Measurements from ENCODE around the gene SATB2. TPM values are rescaled to one million over a fixed set of nuclear protein-coding genes. Genes with fewer than 3 reads are reported as not detected.

The SATB2 gene
- total RNA-seq, 1 experiment from 2014 or later: 7.8 TPM

DNA sequence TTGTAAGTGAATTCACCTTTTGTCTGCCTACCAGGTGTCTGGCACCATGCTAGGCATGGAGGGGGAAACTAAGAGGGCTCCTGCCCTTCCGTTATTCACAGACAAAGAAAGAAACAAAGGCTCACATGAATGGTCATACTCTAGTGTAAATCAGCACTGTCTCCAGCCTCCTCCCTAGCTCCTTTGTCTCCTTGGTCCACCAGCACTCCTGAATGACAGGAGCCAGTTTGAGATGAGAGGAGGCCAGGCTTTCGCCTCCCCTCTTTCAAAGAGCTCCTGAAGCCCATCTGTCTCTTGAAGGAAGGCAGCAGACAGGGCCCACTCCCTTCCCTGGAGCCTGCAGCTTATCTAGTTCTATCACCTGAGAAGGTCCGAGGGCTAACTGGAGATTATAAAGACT, 18.7 kb downstream of the SATB2 start:
- H2AFZ ChIP-seq: no peak overlapping the region
- no peak overlapping the region for H3K4me3 ChIP-seq
- DNase-seq: no peak
- H3K36me3 ChIP-seq (ENCODE audit: low read depth): no peaks in the 10 kb centered on the region
- no peaks in the 10 kb centered on the region for H3K4me1 ChIP-seq (replicated peaks; ENCODE audit: insufficient read depth)
- no peaks in the 10 kb centered on the region for H3K79me2 ChIP-seq (ENCODE audit: low read depth)
- no peaks in the 10 kb centered on the region for H4K20me1 ChIP-seq (ENCODE audit: insufficient read depth)
- no peak for TF ChIP-seq EZH2 (IDR thresholded peaks at IDR 0.05; ENCODE audit: low read depth)
- TF ChIP-seq, protein P1, sequence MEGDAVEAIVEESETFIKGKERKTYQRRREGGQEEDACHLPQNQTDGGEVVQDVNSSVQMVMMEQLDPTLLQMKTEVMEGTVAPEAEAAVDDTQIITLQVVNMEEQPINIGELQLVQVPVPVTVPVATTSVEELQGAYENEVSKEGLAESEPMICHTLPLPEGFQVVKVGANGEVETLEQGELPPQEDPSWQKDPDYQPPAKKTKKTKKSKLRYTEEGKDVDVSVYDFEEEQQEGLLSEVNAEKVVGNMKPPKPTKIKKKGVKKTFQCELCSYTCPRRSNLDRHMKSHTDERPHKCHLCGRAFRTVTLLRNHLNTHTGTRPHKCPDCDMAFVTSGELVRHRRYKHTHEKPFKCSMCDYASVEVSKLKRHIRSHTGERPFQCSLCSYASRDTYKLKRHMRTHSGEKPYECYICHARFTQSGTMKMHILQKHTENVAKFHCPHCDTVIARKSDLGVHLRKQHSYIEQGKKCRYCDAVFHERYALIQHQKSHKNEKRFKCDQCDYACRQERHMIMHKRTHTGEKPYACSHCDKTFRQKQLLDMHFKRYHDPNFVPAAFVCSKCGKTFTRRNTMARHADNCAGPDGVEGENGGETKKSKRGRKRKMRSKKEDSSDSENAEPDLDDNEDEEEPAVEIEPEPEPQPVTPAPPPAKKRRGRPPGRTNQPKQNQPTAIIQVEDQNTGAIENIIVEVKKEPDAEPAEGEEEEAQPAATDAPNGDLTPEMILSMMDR (conservative IDR thresholded peaks at IDR 0.05): no peak
- H3F3A ChIP-seq (ENCODE audit: insufficient read depth, low read depth): no peaks in the 10 kb centered on the region
- no peaks in the 10 kb centered on the region for H3K27me3 ChIP-seq (ENCODE audit: insufficient read depth, low read depth)
- intact Hi-C loops (cut with micrococcal nuclease; ENCODE audit: unreplicated experiment): no loop called here
- no peak overlapping the region for H3K4me2 ChIP-seq
- ChIA-PET CTCF (no interaction called here), POLR2A (ENCODE audit: unreplicated experiment) (no interaction called here)
- no peaks in the 10 kb centered on the region for H3K9me2 ChIP-seq (ENCODE audit: insufficient read depth)
- no TSS peak for BruUV-seq (replicated peaks)
- no peak overlapping the region for H3K27ac ChIP-seq
- H3K9me3 ChIP-seq (ENCODE audit: insufficient read depth, low read depth): no peaks in the 10 kb centered on the region

- Histone ChIP-seq H3K79me2 (ENCODE audit: low read depth) (no peaks in the 10 kb centered on the region), H3F3A (ENCODE audit: insufficient read depth, low read depth) (no peaks in the 10 kb centered on the region), H3K9me3 (ENCODE audit: insufficient read depth, low read depth) (no peaks in the 10 kb centered on the region), H3K9me2 (ENCODE audit: insufficient read depth) (no peaks in the 10 kb centered on the region), H3K4me3 (no peak overlapping the region), H3K27me3 (ENCODE audit: insufficient read depth, low read depth) (no peaks in the 10 kb centered on the region), H3K4me2 (no peak overlapping the region), H3K27ac (no peak overlapping the region), H2AFZ (no peak overlapping the region), H3K4me1 (replicated peaks; ENCODE audit: insufficient read depth) (no peaks in the 10 kb centered on the region), H4K20me1 (ENCODE audit: insufficient read depth) (no peaks in the 10 kb centered on the region), H3K36me3 (ENCODE audit: low read depth) (no peaks in the 10 kb centered on the region)
- DNase-seq: no peak
- ChIA-PET CTCF (no interaction called here), POLR2A (ENCODE audit: unreplicated experiment) (no interaction called here)
- no TSS peak for BruUV-seq (replicated peaks)
- TF ChIP-seq EZH2 (IDR thresholded peaks at IDR 0.05; ENCODE audit: low read depth): no peak
- TF ChIP-seq, protein P1 (conservative IDR thresholded peaks at IDR 0.05): no peak
- intact Hi-C loops (cut with micrococcal nuclease; ENCODE audit: unreplicated experiment): no loop called here
Measured at GRCh38 chr2:199434555-199434954, 23.2 kb downstream of the SATB2 start.

GRCh38 chr2:199433204-199433832, 24.4 kb downstream of the SATB2 start:
- Histone ChIP-seq H3F3A (ENCODE audit: insufficient read depth, low read depth) (no peaks in the 10 kb centered on the region), H3K79me2 (ENCODE audit: low read depth) (no peaks in the 10 kb centered on the region), H3K4me3 (no peak overlapping the region), H3K27me3 (ENCODE audit: insufficient read depth, low read depth) (no peaks in the 10 kb centered on the region), H3K4me1 (replicated peaks; ENCODE audit: insufficient read depth) (no peaks in the 10 kb centered on the region), H3K27ac (no peak overlapping the region), H3K36me3 (ENCODE audit: low read depth) (no peaks in the 10 kb centered on the region), H2AFZ (no peak overlapping the region), H3K4me2 (no peak overlapping the region), H3K9me3 (ENCODE audit: insufficient read depth, low read depth) (no peaks in the 10 kb centered on the region), H4K20me1 (ENCODE audit: insufficient read depth) (no peaks in the 10 kb centered on the region), H3K9me2 (ENCODE audit: insufficient read depth) (no peaks in the 10 kb centered on the region)
- ChIA-PET CTCF (no interaction called here), POLR2A (ENCODE audit: unreplicated experiment) (no interaction called here)
- TF ChIP-seq, protein P1 (conservative IDR thresholded peaks at IDR 0.05): no peak
- TF ChIP-seq EZH2 (IDR thresholded peaks at IDR 0.05; ENCODE audit: low read depth): no peak
- intact Hi-C loops (cut with micrococcal nuclease; ENCODE audit: unreplicated experiment): no loop called here
- BruUV-seq (replicated peaks): no TSS peak
- DNase-seq: no peak
